ENCODE data around the gene CDC14A. TPM values are rescaled to one million over a fixed set of nuclear protein-coding genes. Genes with fewer than 3 reads are reported as not detected.

Gene CDC14A
- total RNA-seq, 1 experiment from 2014 or later, result 6.8 TPM

GRCh38 chr1:100517515-100517914 lies 165.2 kb downstream of the CDC14A start:
- Histone ChIP-seq H3K27ac (ENCODE audit: low read depth, low read length, poor library complexity, severe bottlenecking) (no peak overlapping the region), H3K4me1 (ENCODE audit: insufficient read depth, low read length, poor library complexity, severe bottlenecking) (no peaks in the 10 kb centered on the region), H3K9me3 (ENCODE audit: low read depth, low read length, poor library complexity, severe bottlenecking) (no peaks in the 10 kb centered on the region), H3K27me3 (replicated peaks; ENCODE audit: insufficient read depth, low read depth, low read length, poor library complexity) (no peaks in the 10 kb centered on the region), H3K36me3 (ENCODE audit: insufficient read depth, low read length, poor library complexity, severe bottlenecking) (no peaks in the 10 kb centered on the region), H3K4me3 (ENCODE audit: low read depth, low read length, poor library complexity, severe bottlenecking) (no peak overlapping the region)
- no peak for DNase-seq (ENCODE audit: low spot score)
- intact Hi-C loops (cut with micrococcal nuclease; ENCODE audit: unreplicated experiment), result no loop called here
- BruUV-seq (replicated peaks), result no TSS peak
- CTCF ChIA-PET, result no interaction called here
- POLR2A ChIA-PET (ENCODE audit: low non-redundant PET), result no interaction called here
- TF ChIP-seq EZH2 (IDR thresholded peaks at IDR 0.05; ENCODE audit: borderline replicate concordance, low read depth, low read length, poor library complexity, severe bottlenecking) (no peak), CTCF (conservative IDR thresholded peaks at IDR 0.05; ENCODE audit: low read depth, low read length) (no peak)

GRCh38 chr1:100518023-100518422 lies 165.7 kb downstream of the CDC14A start:
- ChIA-PET CTCF (no interaction called here), POLR2A (ENCODE audit: low non-redundant PET) (no interaction called here)
- no peaks in the 10 kb centered on the region for H3K27me3 ChIP-seq (replicated peaks; ENCODE audit: insufficient read depth, low read depth, low read length, poor library complexity)
- H3K9me3 ChIP-seq (ENCODE audit: low read depth, low read length, poor library complexity, severe bottlenecking), result no peaks in the 10 kb centered on the region
- no peak overlapping the region for H3K4me3 ChIP-seq (ENCODE audit: low read depth, low read length, poor library complexity, severe bottlenecking)
- TF ChIP-seq EZH2 (IDR thresholded peaks at IDR 0.05; ENCODE audit: borderline replicate concordance, low read depth, low read length, poor library complexity, severe bottlenecking), result no peak
- TF ChIP-seq CTCF (conservative IDR thresholded peaks at IDR 0.05; ENCODE audit: low read depth, low read length), result no peak
- BruUV-seq (replicated peaks), result no TSS peak
- intact Hi-C loops (cut with micrococcal nuclease; ENCODE audit: unreplicated experiment), result no loop called here
- no peak overlapping the region for H3K27ac ChIP-seq (ENCODE audit: low read depth, low read length, poor library complexity, severe bottlenecking)
- no peaks in the 10 kb centered on the region for H3K4me1 ChIP-seq (ENCODE audit: insufficient read depth, low read length, poor library complexity, severe bottlenecking)
- H3K36me3 ChIP-seq (ENCODE audit: insufficient read depth, low read length, poor library complexity, severe bottlenecking), result no peaks in the 10 kb centered on the region
- no peak for DNase-seq (ENCODE audit: low spot score)

- H3K9me3 ChIP-seq (ENCODE audit: low read depth, low read length, poor library complexity, severe bottlenecking), result no peaks in the 10 kb centered on the region
- CTCF ChIA-PET, result no interaction called here
- BruUV-seq (replicated peaks), result no TSS peak
- intact Hi-C loops (cut with micrococcal nuclease; ENCODE audit: unreplicated experiment), result no loop called here
- no peaks in the 10 kb centered on the region for H3K36me3 ChIP-seq (ENCODE audit: insufficient read depth, low read length, poor library complexity, severe bottlenecking)
- H3K4me3 ChIP-seq (ENCODE audit: low read depth, low read length, poor library complexity, severe bottlenecking), result no peak overlapping the region
- DNase-seq (ENCODE audit: low spot score), result no peak
- TF ChIP-seq EZH2 (IDR thresholded peaks at IDR 0.05; ENCODE audit: borderline replicate concordance, low read depth, low read length, poor library complexity, severe bottlenecking) (no peak), CTCF (conservative IDR thresholded peaks at IDR 0.05; ENCODE audit: low read depth, low read length) (no peak)
- no peak overlapping the region for H3K27ac ChIP-seq (ENCODE audit: low read depth, low read length, poor library complexity, severe bottlenecking)
- POLR2A ChIA-PET (ENCODE audit: low non-redundant PET), result no interaction called here
- no peaks in the 10 kb centered on the region for H3K4me1 ChIP-seq (ENCODE audit: insufficient read depth, low read length, poor library complexity, severe bottlenecking)
- no peaks in the 10 kb centered on the region for H3K27me3 ChIP-seq (replicated peaks; ENCODE audit: insufficient read depth, low read depth, low read length, poor library complexity)
Measured at GRCh38 chr1:100523038-100523652, 170.8 kb downstream of the CDC14A start.
